ENCODE results near the gene DHFR.
"Not testable (repeated sequence)": the region's sequence is repeated elsewhere in the genome, so short reads cannot be mapped to it uniquely, and the experiment has no call there.

DHFR gene

GRCh38 chr5:80676706-80677105 is 21.9 kb upstream of the DHFR start:
- no peak for DNase-seq (ENCODE audit: low read depth, low spot score)
- in situ Hi-C loops (cut with HindIII; ENCODE audit: low sequenced_read_pairs), result no loop called here
- H3K4me3 ChIP-seq (ENCODE audit: low read depth, low read length), result no peak overlapping the region
- no peak for TF ChIP-seq CTCF (IDR thresholded peaks at IDR 0.05; ENCODE audit: low read depth, low read length)

- peak; percentile 90 for TF ChIP-seq CTCF (IDR thresholded peaks at IDR 0.05; ENCODE audit: low read depth, low read length)
- DNase-seq (ENCODE audit: low read depth, low spot score), result peak; percentile 68
- in situ Hi-C loops (cut with HindIII; ENCODE audit: low sequenced_read_pairs), result no loop called here
- H3K4me3 ChIP-seq (ENCODE audit: low read depth, low read length), result no peak overlapping the region
These were observed 17.5 kb upstream of the DHFR start for GRCh38 chr5:80672140-80672736.

- in situ Hi-C loops (cut with HindIII; ENCODE audit: low sequenced_read_pairs), result no loop called here
- TF ChIP-seq CTCF (IDR thresholded peaks at IDR 0.05; ENCODE audit: low read depth, low read length), result no peak
These were observed 13.5 kb upstream of the DHFR start for GRCh38 chr5:80668016-80668969.

DNA sequence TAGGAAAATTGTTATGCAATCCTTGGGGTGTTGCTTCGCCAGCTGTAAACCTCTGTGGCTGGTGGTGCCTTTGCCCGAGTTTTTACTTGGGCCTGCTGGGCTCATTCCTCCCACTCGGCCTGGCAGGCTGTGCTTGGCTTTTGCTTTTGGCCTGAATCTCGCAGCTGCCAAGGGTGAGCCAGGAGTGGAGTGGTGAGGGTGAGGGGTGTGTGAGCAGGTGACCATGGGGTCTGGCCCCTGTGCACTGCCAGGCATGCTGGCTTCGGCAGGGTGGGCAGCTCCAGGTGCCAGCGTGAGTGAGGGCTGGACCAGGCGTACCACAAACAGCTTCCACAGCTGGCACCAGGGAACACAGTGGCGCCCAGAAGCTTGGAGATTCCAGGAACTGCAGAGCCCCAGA is 12.6 kb upstream of the DHFR start:
- in situ Hi-C loops (cut with HindIII; ENCODE audit: low sequenced_read_pairs), result no loop called here
- no peak for DNase-seq (ENCODE audit: low read depth, low spot score)
- no peak overlapping the region for H3K4me3 ChIP-seq (ENCODE audit: low read depth, low read length)
- no peak for TF ChIP-seq CTCF (IDR thresholded peaks at IDR 0.05; ENCODE audit: low read depth, low read length)

More at GRCh38 chr5:80668016-80668969, 13.5 kb upstream of the DHFR start:
- H3K4me3 ChIP-seq (ENCODE audit: low read depth, low read length), result no peak overlapping the region
- DNase-seq (ENCODE audit: low read depth, low spot score), result no peak

- TF ChIP-seq CTCF (IDR thresholded peaks at IDR 0.05; ENCODE audit: low read depth, low read length), result no peak
- in situ Hi-C loops (cut with HindIII; ENCODE audit: low sequenced_read_pairs), result no loop called here
- no peak for DNase-seq (ENCODE audit: low read depth, low spot score)
These were observed 10.3 kb upstream of the DHFR start for GRCh38 chr5:80665057-80665456.

GRCh38 chr5:80662108-80662507 is 7.3 kb upstream of the DHFR start:
- DNase-seq (ENCODE audit: low read depth, low spot score), result no peak
- no peak for TF ChIP-seq CTCF (IDR thresholded peaks at IDR 0.05; ENCODE audit: low read depth, low read length)
- no peak overlapping the region for H3K4me3 ChIP-seq (ENCODE audit: low read depth, low read length)
- in situ Hi-C loops (cut with HindIII; ENCODE audit: low sequenced_read_pairs), result no loop called here

More at GRCh38 chr5:80665057-80665456, 10.3 kb upstream of the DHFR start:
- H3K4me3 ChIP-seq (ENCODE audit: low read depth, low read length), result no peak overlapping the region

DNA sequence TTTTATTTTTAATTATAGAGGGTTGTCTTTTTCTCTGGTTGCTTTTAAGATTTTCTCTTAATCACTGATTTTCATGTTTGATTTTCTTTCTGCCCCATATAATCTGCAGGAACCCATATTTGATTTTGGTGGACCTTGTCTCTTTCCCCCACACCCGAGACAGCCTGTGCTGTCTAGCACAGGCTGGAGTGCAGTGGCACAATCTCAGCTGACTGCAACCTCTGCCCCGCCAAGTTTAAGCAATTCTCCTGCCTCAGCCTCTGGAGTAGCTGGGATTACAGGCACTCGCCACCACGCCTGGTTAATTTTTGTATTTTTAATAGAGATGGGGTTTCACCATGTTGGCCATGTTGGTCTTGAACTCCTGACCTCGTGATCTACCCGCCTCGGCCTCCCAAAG is 5.9 kb upstream of the DHFR start:
- in situ Hi-C loops (cut with HindIII; ENCODE audit: low sequenced_read_pairs), result not testable (repeated sequence)

More for the DNA sequence above, 5.9 kb upstream of the DHFR start:
- H3K4me3 ChIP-seq (ENCODE audit: low read depth, low read length); DNase-seq (ENCODE audit: low read depth, low spot score): not testable (repeated sequence)

Data from astrocyte of the spinal cord (primary cell).